ENCODE measurements around the gene ESYT3. TPM values are rescaled to one million over a fixed set of nuclear protein-coding genes. Genes with fewer than 3 reads are reported as not detected.

ESYT3 gene
- total and polyA plus RNA-seq, 2 experiments from 2014 or later, result 3.5 to 8.2 TPM

- TF ChIP-seq ZNF462 (CRISPR knock-in tag; IDR thresholded peaks at IDR 0.05) (no peak), NANOG (IDR thresholded peaks at IDR 0.05; ENCODE audit: borderline replicate concordance) (no peak), EZH2phosphoT487 (IDR thresholded peaks at IDR 0.05; ENCODE audit: unreplicated experiment) (no peak)
Observed at GRCh38 chr3:138493804-138494606, 59.6 kb downstream of the ESYT3 start (continued).

DNA sequence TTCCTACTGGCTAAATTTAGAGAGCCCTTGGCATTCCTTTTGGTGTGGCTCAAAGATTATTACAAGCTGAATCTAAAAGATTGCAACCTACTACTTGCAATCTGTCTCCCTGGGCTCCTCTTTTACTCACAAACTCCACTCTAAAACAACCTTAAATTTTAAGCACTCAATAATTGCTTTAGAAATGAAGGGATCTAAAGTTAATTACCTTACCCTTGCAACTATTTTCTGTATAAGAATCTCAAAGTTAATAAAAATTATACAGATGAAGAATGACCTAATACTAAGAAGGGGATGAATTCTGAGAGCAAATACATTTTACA, 60.2 kb downstream of the ESYT3 start:
- Histone ChIP-seq H3F3A (replicated peaks; ENCODE audit: low read depth) (no peaks in the 10 kb centered on the region), H3K4me2 (no peak overlapping the region), H4K20me1 (replicated peaks; ENCODE audit: insufficient read depth) (no peaks in the 10 kb centered on the region), H3K27me3 (ENCODE audit: insufficient read depth) (no peaks in the 10 kb centered on the region), H2AFZ (no peak overlapping the region), H3K9me2 (ENCODE audit: insufficient read depth) (no peaks in the 10 kb centered on the region), H3K4me3 (no peak overlapping the region), H3K4me1 (ENCODE audit: insufficient read depth) (0 out of 2 replicates have a peak, but pooled peaks cover 7% of the 10 kb centered on the region), H3K79me2 (replicated peaks; ENCODE audit: insufficient read depth) (no peaks in the 10 kb centered on the region), H3K27ac (ENCODE audit: low read depth) (no peak overlapping the region), H3K36me3 (ENCODE audit: insufficient read depth) (no peaks in the 10 kb centered on the region)
- no peak for TF ChIP-seq ZNF462 (CRISPR knock-in tag; IDR thresholded peaks at IDR 0.05)
- TF ChIP-seq POLR2AphosphoS5 (IDR thresholded peaks at IDR 0.05; ENCODE audit: low read depth), result no peak
- no peak for TF ChIP-seq CREB1 (CRISPR knock-in tag; IDR thresholded peaks at IDR 0.05; ENCODE audit: low read depth)
- Mint-ChIP-seq H3K27ac (no peak overlapping the region), H3K9me3 (peaks cover 14% of the 10 kb centered on the region), H3K27me3 (ENCODE audit: insufficient read depth, low read depth, poor library complexity) (no peaks in the 10 kb centered on the region), H3K4me1 (peaks cover 11% of the 10 kb centered on the region), H3K4me3 (no peak overlapping the region), H3K36me3 (ENCODE audit: low read depth) (peaks cover 24% of the 10 kb centered on the region)
- no peak for DNase-seq (ENCODE audit: low spot score)
- no peak for ATAC-seq
